Bronchial epithelial cell (primary cell): ENCODE results near the gene NHS. TPM values are rescaled to one million over a fixed set of nuclear protein-coding genes. Genes with fewer than 3 reads are reported as not detected.
A peak's percentile ranks its signal among the peaks of the same experiment; 100 is the strongest.

Experiments used
- DNase-seq: peaks from one replicate; pipeline ENCODE4 v3.0.0-alpha.2; 2010; ENCODE audit warnings: low read depth
- FAIRE-seq: peaks from 2 replicates; lab custom pipeline; 2011; peaks lifted over from hg19 to GRCh38; lab: Jason Lieb, UNC
- H3K27me3 ChIP-seq: 2 replicates; pipeline ENCODE4 v1.5.1; 2011; ENCODE audit warnings: low read length; ENCODE audit not compliant: control insufficient read depth, insufficient read depth
- H3K36me3 ChIP-seq: 2 replicates; pipeline ENCODE4 v1.5.1; 2011; ENCODE audit warnings: low read length; ENCODE audit not compliant: control insufficient read depth, insufficient read depth
- H3K4me3 ChIP-seq: 2 replicates; pipeline ENCODE4 v1.5.1; 2011; ENCODE audit warnings: mild to moderate bottlenecking, low read depth, low read length, control low read depth
- total RNA-seq: library from RNA; depleted of rRNA; stranded (reverse); fragments of >200 nt; gene quantifications from 2 replicates; pipeline ENCODE4 v1.2.1, GENCODE V29; 2014
- TF ChIP-seq, protein P1 (sequence below): IDR thresholded peaks from 2 replicates; pipeline ENCODE4 v1.5.1; 2011; ENCODE audit warnings: mild to moderate bottlenecking, moderate library complexity, low read length, control low read depth, inconsistent platforms; ENCODE audit not compliant: insufficient read depth, severe bottlenecking

NHS gene
- total RNA-seq, 1 donor from 2014 or later = 0.79 TPM

DNA sequence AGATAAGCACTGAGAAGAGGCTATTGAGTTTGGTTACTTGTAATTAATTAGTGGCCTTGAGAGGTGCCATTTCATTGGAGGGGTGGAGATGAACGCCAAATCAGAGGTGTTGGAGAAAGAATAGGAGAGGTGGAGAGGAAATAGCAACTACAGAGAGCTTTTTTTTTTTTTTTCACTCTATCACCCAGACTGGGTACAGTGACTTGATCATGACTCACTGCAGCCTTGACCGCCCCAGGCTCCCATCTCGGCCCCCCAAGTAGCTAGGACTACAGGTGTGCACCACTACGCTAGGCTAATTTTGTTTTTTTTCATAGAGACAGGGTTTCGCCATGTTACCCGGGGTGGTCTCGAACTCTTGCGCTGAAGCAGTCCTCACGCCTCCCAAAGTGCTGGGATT lies 5.2 kb downstream of the NHS start:
- no peaks in the 10 kb centered on the region for H3K27me3 ChIP-seq
- no peak for FAIRE-seq

DNA sequence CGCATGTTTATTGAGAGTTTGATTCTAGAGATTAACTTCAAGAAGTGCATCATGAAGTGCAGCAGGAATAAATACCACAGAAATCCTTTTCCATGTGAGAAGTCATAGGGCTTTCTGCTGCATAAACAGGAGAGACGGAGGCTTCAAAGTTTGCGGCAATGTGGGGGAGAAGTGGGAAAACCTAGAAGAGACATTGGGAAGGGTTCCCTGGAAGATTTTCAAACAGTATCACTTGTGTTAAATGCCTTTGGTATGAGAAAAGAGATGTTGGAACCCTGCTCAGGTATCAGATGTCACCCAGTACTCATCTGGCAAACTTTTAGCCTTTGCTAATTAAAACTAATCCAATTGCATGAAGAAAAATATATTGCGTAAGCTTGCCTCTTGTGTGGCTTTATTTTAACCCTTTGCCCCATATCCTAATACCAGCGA lies 15.4 kb downstream of the NHS start:
- H3K27me3 ChIP-seq = no peaks in the 10 kb centered on the region
- FAIRE-seq (no peak), DNase-seq (no peak)
- H3K36me3 ChIP-seq = no peaks in the 10 kb centered on the region
- H3K4me3 ChIP-seq = no peak overlapping the region
- TF ChIP-seq, protein P1, sequence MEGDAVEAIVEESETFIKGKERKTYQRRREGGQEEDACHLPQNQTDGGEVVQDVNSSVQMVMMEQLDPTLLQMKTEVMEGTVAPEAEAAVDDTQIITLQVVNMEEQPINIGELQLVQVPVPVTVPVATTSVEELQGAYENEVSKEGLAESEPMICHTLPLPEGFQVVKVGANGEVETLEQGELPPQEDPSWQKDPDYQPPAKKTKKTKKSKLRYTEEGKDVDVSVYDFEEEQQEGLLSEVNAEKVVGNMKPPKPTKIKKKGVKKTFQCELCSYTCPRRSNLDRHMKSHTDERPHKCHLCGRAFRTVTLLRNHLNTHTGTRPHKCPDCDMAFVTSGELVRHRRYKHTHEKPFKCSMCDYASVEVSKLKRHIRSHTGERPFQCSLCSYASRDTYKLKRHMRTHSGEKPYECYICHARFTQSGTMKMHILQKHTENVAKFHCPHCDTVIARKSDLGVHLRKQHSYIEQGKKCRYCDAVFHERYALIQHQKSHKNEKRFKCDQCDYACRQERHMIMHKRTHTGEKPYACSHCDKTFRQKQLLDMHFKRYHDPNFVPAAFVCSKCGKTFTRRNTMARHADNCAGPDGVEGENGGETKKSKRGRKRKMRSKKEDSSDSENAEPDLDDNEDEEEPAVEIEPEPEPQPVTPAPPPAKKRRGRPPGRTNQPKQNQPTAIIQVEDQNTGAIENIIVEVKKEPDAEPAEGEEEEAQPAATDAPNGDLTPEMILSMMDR = no peak

More for the DNA sequence above, 5.2 kb downstream of the NHS start:
- TF ChIP-seq, protein P1 = no peak
- Histone ChIP-seq H3K4me3 (no peak overlapping the region), H3K36me3 (no peaks in the 10 kb centered on the region)
- DNase-seq = no peak

DNA sequence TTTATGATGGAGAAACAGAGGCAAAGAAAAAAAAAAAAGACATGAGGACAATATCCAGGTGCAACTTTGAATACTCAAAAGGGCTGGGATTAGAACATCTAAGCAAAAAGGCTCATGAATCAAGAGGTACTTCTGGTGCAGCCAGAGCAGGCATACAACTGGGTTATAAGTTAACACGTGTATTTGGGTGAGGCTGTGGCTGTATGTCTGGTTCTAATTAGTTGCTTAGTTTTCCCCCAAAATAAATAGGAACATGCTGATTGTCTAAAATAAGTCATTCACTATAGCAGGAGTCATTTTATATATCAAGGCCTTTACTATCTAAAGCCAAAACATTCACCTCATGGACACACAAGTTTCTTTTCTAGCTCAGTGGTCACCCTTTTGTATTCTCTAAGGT lies 20.2 kb downstream of the NHS start:
- Histone ChIP-seq H3K4me3 (no peak overlapping the region), H3K27me3 (no peaks in the 10 kb centered on the region), H3K36me3 (no peaks in the 10 kb centered on the region)
- DNase-seq = no peak
- FAIRE-seq = no peak
- TF ChIP-seq, protein P1 = no peak

DNA sequence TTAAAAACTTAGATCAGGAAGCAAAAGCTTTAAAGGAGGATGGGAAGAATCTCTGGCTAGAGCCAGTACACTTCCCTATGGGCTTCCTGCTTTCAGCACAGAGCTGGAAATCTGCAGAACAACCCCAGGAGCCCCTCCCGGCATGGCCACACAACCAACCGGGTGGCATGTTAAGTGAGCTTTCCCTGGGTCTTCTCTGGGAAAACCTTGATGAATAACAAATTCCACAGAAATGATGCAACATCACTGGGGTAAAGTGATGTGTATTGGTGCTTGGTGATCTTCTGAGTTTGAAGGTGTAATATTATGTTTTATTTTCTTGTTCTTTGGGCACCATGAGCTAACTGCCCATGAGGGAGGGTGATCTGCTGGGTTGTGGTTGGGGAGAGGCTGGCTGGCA lies 22.1 kb downstream of the NHS start:
- Histone ChIP-seq H3K27me3 (no peaks in the 10 kb centered on the region), H3K4me3 (no peak overlapping the region), H3K36me3 (no peaks in the 10 kb centered on the region)
- DNase-seq = peak; percentile 61
- FAIRE-seq = no peak
- TF ChIP-seq, protein P1 = no peak

DNA sequence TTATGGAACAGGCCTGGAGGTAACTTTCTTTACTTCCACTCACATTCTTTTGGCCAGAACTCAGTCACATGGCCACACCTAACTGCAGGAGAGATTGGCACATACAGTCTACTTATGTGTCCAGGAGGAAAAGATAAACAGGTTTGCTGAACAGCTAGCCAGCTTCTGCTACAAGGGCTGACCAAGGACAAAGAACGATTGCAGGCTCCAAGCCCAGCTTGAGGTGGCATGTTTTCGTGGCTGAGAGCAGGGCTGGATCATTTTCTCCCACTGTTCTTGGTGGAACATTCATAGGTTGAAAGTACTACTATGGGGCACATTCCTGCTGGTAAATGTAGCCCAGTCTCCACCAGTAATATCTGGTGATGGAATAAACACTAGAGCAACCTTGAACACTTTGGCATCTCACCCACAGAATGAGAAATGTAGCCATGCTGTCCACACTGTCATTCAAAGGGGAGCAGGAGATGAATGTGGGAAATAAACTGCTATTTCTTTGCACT lies 28.2 kb downstream of the NHS start:
- Histone ChIP-seq H3K36me3 (no peaks in the 10 kb centered on the region), H3K27me3 (no peaks in the 10 kb centered on the region), H3K4me3 (no peak overlapping the region)
- DNase-seq (no peak), FAIRE-seq (no peak)
- TF ChIP-seq, protein P1 = no peak

DNA sequence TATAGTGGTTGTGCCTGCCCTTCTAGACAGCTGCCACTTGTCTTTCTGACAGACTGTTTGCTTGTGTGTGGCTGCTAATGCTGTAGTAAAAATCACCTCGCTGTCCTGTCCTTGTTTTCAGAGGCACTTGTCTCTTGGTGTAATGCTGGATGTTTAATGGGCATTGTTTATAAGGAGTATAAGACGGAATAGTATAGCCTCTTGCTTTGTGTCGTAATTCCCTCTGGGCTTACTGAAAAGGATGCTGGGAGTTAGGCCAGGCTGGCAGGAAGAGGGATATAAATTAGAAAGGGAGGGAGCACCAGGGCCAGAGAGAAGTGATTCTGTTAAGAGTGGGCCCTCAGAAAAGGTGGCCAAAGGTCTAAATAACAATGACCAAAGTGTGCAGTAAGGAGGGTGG lies 29.0 kb downstream of the NHS start:
- TF ChIP-seq, protein P1 = no peak
- Histone ChIP-seq H3K4me3 (no peak overlapping the region), H3K27me3 (no peaks in the 10 kb centered on the region), H3K36me3 (no peaks in the 10 kb centered on the region)
- DNase-seq (no peak), FAIRE-seq (no peak)
